Kidney (tissue), 14 donors: ENCODE results near the gene ZNF217. TPM values are rescaled to one million over a fixed set of nuclear protein-coding genes. Genes with fewer than 3 reads are reported as not detected.

ENCODE experiments used
- DNase-seq, 5 donors: peaks; one replicate each; pipeline ENCODE4 v3.0.0-alpha.2; 2013 to 2020
- FAIRE-seq: peaks from 2 replicates; lab custom pipeline; 2012; peaks lifted over from hg19 to GRCh38; lab: Jason Lieb, UNC
- H3K27ac ChIP-seq, 2 donors: one replicate each; pipeline ENCODE4 v1.7.0; 2013; ENCODE audit warnings: low read depth in 2 of 2, low read length in 2 of 2, inconsistent platforms in 1 of 2
- H3K27me3 ChIP-seq: one replicate; pipeline ENCODE4 v1.7.1; 2013; ENCODE audit warnings: low read length, inconsistent platforms; ENCODE audit not compliant: control insufficient read depth, insufficient read depth
- H3K36me3 ChIP-seq, 3 donors: one replicate each; pipeline versions ENCODE4 v1.7.0 to v1.7.1; 2013; ENCODE audit warnings: low read length in 3 of 3, control low read depth in 1 of 3, inconsistent platforms in 1 of 3; ENCODE audit not compliant: insufficient read depth in 3 of 3, control insufficient read depth in 2 of 3
- H3K4me1 ChIP-seq, 3 donors: one replicate each; pipeline versions ENCODE4 v1.7.0 to v1.7.1; 2013; ENCODE audit warnings: low read length in 3 of 3, inconsistent platforms in 1 of 3, low read depth in 1 of 3; ENCODE audit not compliant: control insufficient read depth in 2 of 3, insufficient read depth in 2 of 3
- H3K4me3 ChIP-seq, 3 donors: one replicate each; pipeline versions ENCODE4 v1.7.0 to v1.8.1; 2013; ENCODE audit warnings: low read length in 3 of 3, control low read depth in 1 of 3, inconsistent platforms in 1 of 3
- H3K9ac ChIP-seq, 3 donors: one replicate each; pipeline versions ENCODE4 v1.7.0 to v1.7.1; 2013; ENCODE audit warnings: low read length in 3 of 3, control low read depth in 1 of 3, inconsistent platforms in 1 of 3
- H3K9me3 ChIP-seq, 3 donors: one replicate each; pipeline versions ENCODE4 v1.7.0 to v1.7.1; 2013; ENCODE audit warnings: low read length in 3 of 3, control low read depth in 1 of 3, inconsistent platforms in 1 of 3; ENCODE audit not compliant: control insufficient read depth in 2 of 3, insufficient read depth in 1 of 3
- CTCF ChIP-seq: IDR thresholded peaks from 3 replicates; pipeline ENCODE4 v1.5.1; 2012; ENCODE audit warnings: mild to moderate bottlenecking, moderate library complexity, borderline replicate concordance; ENCODE audit not compliant: insufficient read depth; ENCODE audit errors: extremely low read depth
- intact Hi-C: fragments of 100-400 bp; cut with DNase I; formaldehyde crosslinking; loops from one replicate; pipeline ENCODE4 v1.11.1; 2022
- polyA plus RNA-seq: library from polyadenylated mRNA; stranded (reverse); fragments of 350-450 nt; fragmentation: Illumina TruSeq; extraction: RNeasy Lipid Tissue Mini Kit (QIAGEN cat#74804); gene quantifications from one replicate; pipeline ENCODE4 v1.2.3, GENCODE V29; 2014; ENCODE audit warnings: low read depth, low replicate concordance; ENCODE audit not compliant: insufficient read depth
- total RNA-seq: library from RNA; stranded (reverse); fragmentation: NEBNext Ultra II Directional; extraction: Animal tissue kit (Norgen Biotek cat#: 25700); gene quantifications from one replicate; pipeline ENCODE4 v1.2.1, GENCODE V29; 2021
- donor health status: control.
- donor health status: control.
- donor health status: control.
- donor health status: control.
- donor health status: control.
- donor health status: DM: yes; HTN: yes; CAD: no.
- donor health status: Normal renal cell carcinoma (clear cell type).

ZNF217 gene
- total and polyA plus RNA-seq, 2 donors from 2014 or later = 5.0 to 60.9 TPM

GRCh38 chr20:53569606-53570307 is 23.9 kb downstream of the ZNF217 start:
- H3K9ac ChIP-seq = no peak overlapping the region
- H3K4me3 ChIP-seq = no peak overlapping the region
- intact Hi-C loops = loop anchor here (10.0 kb wide), 1 partner anchor 355 kb away; no protein-coding TSS in a partner anchor
- no peak for TF ChIP-seq CTCF
- H3K9me3 ChIP-seq = no peaks in the 10 kb centered on the region
- H3K36me3 ChIP-seq = peaks cover 0 to 41% (median 17%) of the 10 kb centered on the region in 3 donors
- H3K27me3 ChIP-seq = no peaks in the 10 kb centered on the region
- no peak overlapping the region for H3K27ac ChIP-seq
- H3K4me1 ChIP-seq = no peaks in the 10 kb centered on the region
- DNase-seq (no peak), FAIRE-seq (no peak)

GRCh38 chr20:53569005-53569404 is 24.6 kb downstream of the ZNF217 start:
- Histone ChIP-seq H3K27ac (no peak overlapping the region), H3K27me3 (no peaks in the 10 kb centered on the region), H3K4me3 (no peak overlapping the region), H3K9me3 (no peaks in the 10 kb centered on the region), H3K36me3 (peaks cover 0 to 40% (median 12%) of the 10 kb centered on the region in 3 donors), H3K4me1 (no peaks in the 10 kb centered on the region), H3K9ac (no peak overlapping the region)
- TF ChIP-seq CTCF = no peak
- no peak for DNase-seq
- no peak for FAIRE-seq
- intact Hi-C loops = no loop called here

- H3K36me3 ChIP-seq = peaks cover 0 to 40% (median 12%) of the 10 kb centered on the region in 3 donors
- no peak for TF ChIP-seq CTCF
These were observed 25.3 kb downstream of the ZNF217 start for GRCh38 chr20:53568351-53568750.

More at GRCh38 chr20:53568351-53568750, 25.3 kb downstream of the ZNF217 start:
- H3K4me3 ChIP-seq = no peak overlapping the region
- no peak overlapping the region for H3K27ac ChIP-seq
- FAIRE-seq = no peak
- no peaks in the 10 kb centered on the region for H3K27me3 ChIP-seq
- no peak overlapping the region for H3K9ac ChIP-seq
- H3K4me1 ChIP-seq = no peaks in the 10 kb centered on the region
- peak in 1 of 5 donors; percentile 5 for DNase-seq
- H3K9me3 ChIP-seq = no peaks in the 10 kb centered on the region
- intact Hi-C loops = no loop called here
